Brain microvascular endothelial cell (primary cell): Measurements from ENCODE around the gene GPR146.

ENCODE experiments used
- DNase-seq: peaks from one replicate; pipeline ENCODE4 v3.0.0-alpha.2; 2020
- H3K27ac ChIP-seq: fragments of 250-450 bp; sonication (Bioruptor Pico); 2 replicates; pipeline ENCODE4 v1.5.1; 2020; ENCODE audit warnings: mild to moderate bottlenecking, moderate library complexity
- H3K27me3 ChIP-seq: fragments of 250-450 bp; sonication (Bioruptor Pico); replicated peaks from 2 replicates; pipeline ENCODE4 v1.5.1; 2020; ENCODE audit warnings: mild to moderate bottlenecking
- H3K36me3 ChIP-seq: fragments of 250-450 bp; sonication (Bioruptor Pico); replicated peaks from 2 replicates; pipeline ENCODE4 v1.5.1; 2020; ENCODE audit warnings: mild to moderate bottlenecking
- H3K4me3 ChIP-seq: 2 replicates; pipeline ENCODE4 v1.5.1; 2011; ENCODE audit warnings: low read depth, mild to moderate bottlenecking, control low read depth, low read length, moderate library complexity
- in situ Hi-C: cut with HindIII; loops from 2 replicates; pipeline ENCODE4 v1.10.0; 2017; ENCODE audit warnings: low sequenced_read_pairs, low pct_ligation_motif_present
- TF ChIP-seq, protein P1 (sequence below): IDR thresholded peaks from 2 replicates; pipeline ENCODE4 v1.5.1; 2011; ENCODE audit warnings: low read depth, mild to moderate bottlenecking, moderate library complexity, low read length, control low read depth, inconsistent platforms; ENCODE audit errors: missing control alignments

GPR146 gene

GRCh38 chr7:1046722-1047679 lies 2.7 kb downstream of the GPR146 start:
- Histone ChIP-seq H3K27me3 (no peaks in the 10 kb centered on the region), H3K4me3 (no peak overlapping the region), H3K27ac (no peak overlapping the region), H3K36me3 (no peaks in the 10 kb centered on the region)
- TF ChIP-seq, protein P1, sequence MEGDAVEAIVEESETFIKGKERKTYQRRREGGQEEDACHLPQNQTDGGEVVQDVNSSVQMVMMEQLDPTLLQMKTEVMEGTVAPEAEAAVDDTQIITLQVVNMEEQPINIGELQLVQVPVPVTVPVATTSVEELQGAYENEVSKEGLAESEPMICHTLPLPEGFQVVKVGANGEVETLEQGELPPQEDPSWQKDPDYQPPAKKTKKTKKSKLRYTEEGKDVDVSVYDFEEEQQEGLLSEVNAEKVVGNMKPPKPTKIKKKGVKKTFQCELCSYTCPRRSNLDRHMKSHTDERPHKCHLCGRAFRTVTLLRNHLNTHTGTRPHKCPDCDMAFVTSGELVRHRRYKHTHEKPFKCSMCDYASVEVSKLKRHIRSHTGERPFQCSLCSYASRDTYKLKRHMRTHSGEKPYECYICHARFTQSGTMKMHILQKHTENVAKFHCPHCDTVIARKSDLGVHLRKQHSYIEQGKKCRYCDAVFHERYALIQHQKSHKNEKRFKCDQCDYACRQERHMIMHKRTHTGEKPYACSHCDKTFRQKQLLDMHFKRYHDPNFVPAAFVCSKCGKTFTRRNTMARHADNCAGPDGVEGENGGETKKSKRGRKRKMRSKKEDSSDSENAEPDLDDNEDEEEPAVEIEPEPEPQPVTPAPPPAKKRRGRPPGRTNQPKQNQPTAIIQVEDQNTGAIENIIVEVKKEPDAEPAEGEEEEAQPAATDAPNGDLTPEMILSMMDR: no peak
- in situ Hi-C loops: no loop called here
- no peak for DNase-seq

DNA sequence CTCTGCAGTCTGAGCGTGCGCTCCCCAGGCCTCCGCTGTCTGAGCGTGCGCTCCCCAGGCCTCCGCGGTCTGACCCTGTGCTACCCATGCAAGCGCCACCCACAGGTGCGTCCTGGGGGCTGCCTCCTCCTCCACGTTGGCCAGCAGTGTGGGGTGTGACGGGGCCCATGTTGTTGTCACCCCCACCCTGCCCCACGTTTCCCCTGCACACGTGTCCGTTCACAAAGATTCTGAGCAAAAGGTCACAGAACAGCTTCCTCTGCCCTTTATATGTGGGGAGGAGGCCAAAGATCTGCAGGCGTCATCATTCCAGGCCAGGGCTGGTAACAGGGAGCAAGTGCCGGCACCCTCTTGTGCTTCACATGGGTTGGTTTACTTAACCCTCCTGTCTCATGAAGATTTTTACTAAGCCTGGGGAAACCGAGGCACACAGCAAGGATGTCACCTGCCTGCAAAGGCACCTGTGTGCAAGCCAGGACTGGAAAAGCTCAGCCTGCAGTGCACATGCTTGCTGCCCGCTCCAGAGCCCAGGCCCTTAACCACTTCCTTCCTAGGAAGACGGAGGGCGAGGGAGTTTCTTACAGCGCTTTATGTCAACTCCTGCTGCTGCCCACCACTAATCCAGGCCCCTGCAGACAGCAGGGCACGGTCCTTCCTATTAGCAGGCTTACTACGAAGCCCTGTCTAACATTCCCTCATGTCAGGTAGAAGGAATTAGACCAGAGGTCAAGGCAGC lies 4.8 kb downstream of the GPR146 start:
- Histone ChIP-seq H3K4me3 (no peak overlapping the region), H3K27me3 (no peaks in the 10 kb centered on the region), H3K27ac (no peak overlapping the region), H3K36me3 (no peaks in the 10 kb centered on the region)
- in situ Hi-C loops: no loop called here
- DNase-seq: no peak
- TF ChIP-seq, protein P1: no peak

- in situ Hi-C loops: no loop called here
- H3K36me3 ChIP-seq: no peaks in the 10 kb centered on the region
- TF ChIP-seq, protein P1: no peak
- no peaks in the 10 kb centered on the region for H3K27me3 ChIP-seq
- H3K27ac ChIP-seq: no peak overlapping the region
- no peak overlapping the region for H3K4me3 ChIP-seq
- no peak for DNase-seq
These were observed 5.5 kb downstream of the GPR146 start for GRCh38 chr7:1049801-1050200.

GRCh38 chr7:1050254-1050906 lies 6.0 kb downstream of the GPR146 start:
- TF ChIP-seq, protein P1: no peak
- H3K4me3 ChIP-seq: no peak overlapping the region
- H3K27ac ChIP-seq: no peak overlapping the region
- H3K36me3 ChIP-seq: no peaks in the 10 kb centered on the region
- no peaks in the 10 kb centered on the region for H3K27me3 ChIP-seq
- DNase-seq: no peak
- in situ Hi-C loops: no loop called here

DNA sequence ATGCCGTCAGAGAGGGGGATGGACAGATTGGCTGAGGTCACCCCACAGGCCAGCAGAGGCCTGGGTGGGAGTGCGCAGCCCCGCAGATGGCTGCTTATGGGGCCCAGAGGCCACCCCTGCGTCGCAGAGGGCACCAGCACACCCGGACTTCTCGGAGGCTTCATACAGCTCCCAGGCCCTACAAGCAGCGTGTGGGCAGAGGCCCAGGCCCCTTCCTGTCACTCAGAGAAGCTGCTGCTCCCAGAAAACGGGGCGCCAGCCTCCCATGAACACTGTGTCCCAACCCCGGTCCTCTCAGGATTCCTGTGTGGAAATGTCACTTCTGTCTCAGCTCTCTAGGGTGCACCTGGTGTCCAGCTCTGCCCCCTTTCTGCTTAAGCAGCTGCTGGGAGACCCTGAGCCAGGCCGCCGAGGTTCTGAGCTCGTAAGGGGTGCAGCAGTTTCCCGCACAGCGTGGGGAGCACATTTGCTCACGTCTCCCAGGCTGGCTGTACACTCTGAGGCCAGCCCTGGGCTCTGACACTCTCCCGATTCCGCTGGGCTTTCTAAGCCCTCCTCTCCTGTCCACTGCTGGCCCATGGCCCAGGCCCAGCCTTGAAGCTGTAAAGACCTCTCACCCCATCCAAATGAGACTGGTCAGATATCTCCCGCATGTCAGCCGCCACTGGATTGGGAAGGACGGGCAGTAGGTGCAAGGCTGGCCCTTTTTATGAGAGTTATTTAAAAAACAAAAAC lies 6.8 kb downstream of the GPR146 start:
- Histone ChIP-seq H3K27ac (no peak overlapping the region), H3K4me3 (no peak overlapping the region), H3K36me3 (no peaks in the 10 kb centered on the region), H3K27me3 (no peaks in the 10 kb centered on the region)
- in situ Hi-C loops: no loop called here
- TF ChIP-seq, protein P1: no peak
- DNase-seq: no peak
